ENCODE data around the gene TRDN.
"Not testable (repeated sequence)": the region's sequence is repeated elsewhere in the genome, so short reads cannot be mapped to it uniquely, and the experiment has no call there.

TRDN gene

DNA sequence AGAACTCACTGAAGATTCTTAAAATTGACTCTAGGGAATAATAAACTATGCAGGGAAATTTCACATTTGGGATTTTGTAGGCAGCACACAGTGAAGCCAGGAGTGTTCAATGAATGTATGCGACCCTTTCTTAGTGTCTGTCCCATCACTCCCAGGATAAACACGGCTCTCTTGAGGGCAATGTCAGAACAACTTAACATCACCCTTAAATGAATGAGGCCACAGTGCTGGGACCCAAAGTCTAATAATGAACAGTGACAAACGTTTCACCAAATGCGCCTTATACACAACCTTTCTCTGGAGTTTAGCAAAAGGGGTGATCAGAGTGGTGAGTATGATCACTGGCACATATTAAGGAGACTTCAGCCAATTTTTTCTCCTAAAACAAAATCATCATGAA lies 403.4 kb downstream of the TRDN start:
- no peak for DNase-seq

DNA sequence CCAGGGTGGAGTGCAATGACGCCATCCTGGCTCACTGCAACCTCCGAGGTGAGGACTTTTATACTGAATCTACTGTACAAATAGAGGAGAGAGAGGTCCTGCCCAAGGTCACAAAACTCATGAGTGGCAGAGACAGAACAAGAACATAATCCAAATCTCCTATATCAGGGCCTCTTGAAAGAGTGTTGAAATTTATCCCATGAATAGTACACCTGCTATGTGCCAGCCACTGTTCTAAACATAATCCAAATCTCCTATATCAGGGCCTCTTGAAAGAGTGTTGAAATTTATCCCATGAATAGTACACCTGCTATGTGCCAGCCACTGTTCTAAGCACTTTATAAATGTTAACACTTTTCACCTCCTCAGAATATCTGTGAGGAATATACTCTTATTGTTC lies 409.0 kb downstream of the TRDN start:
- not testable (repeated sequence) for DNase-seq

DNA sequence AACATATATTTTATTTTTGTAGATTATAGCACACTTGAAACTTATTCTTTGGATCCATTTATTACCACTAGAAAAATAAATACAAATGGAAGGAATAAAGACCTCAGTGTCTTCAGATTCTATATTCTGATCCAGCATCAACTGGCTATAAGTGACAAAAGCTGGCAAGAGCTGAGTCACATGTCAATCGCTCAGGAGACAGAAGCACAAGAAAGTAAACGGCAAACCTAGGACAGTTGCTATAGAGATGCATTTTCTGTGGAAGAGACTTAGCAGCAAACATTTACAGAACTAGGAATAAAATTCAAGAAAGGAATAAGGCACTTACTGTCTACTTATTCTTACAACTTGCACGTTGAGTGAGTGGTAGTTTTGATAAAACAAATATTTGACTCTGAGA lies 410.4 kb downstream of the TRDN start:
- no peak for DNase-seq

DNA sequence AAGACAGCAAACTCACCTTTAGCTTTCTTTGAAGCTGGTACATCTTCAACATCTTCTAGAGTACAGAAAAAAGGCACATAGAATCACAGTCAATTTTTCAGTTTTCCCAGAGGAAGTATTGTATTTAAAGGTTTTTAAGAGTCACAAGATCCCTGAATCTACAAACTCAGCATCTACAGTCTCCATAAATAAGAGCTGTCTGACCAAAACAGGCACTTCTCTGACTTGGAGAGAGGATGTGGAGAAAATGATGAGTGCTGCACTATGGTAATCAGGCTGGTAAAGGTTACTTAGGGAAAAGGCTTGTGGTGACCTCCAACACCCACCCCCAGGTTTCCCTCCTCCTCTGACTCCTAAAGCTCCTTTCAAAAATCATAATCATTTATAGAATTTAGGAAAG lies 412.7 kb downstream of the TRDN start:
- DNase-seq: no peak

DNA sequence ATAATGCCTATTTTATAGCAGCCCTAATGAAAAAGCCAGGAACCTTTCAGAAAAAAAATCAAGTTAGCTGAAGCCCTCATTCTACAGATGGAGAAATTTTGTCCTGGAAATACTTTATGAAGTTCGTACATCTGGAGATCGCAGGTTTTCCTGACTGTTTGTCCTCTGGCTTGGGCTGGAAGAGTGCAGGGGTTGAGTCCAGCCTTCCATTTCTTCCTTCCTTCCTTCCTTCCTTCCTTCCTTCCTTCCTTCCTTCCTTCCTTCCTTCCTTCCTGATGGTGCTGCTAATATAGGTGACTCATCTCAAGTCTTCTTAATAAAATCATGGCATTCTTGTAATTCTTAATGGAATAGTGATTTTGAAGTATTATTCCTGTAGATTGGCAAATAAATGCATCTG lies 413.3 kb downstream of the TRDN start:
- DNase-seq: no peak

DNA sequence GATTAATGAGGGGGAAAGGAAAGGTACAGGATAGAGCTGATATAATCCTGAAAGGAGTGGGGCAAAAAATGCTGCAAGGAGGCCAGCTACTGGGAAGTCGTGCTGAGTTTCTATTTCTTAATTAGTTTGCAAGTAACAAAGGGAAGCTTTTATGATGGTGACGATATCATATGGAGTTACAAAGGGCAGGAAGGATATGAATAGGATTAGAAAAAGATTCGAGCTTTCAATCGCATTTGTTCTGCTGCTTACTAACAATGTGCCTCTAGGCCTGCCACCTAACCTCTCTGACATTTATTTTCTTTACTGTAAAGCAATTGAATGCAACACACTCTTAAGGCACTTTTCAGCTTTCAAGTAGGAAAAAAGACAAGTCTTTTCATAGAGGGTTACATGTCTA lies 421.5 kb downstream of the TRDN start:
- no peak for DNase-seq

DNA sequence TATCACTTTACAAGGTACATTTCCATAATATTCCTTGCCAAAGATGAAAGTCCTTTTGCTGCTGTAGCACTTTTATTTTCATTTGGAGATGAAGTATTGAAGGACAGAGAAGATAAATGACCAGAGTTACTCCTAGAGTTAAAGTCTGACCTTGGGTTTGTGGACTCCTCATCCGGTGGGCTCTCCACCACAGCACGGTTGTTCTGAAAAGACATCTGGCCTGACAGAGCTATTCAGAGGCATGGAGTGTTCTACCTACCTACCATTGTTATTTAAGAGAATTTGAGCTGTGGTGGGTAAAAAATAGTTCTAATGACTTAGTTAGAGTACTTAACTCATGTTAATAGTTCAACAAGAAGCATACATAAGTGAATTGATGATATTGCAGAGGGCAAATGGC lies 422.3 kb downstream of the TRDN start:
- no peak for DNase-seq

DNA sequence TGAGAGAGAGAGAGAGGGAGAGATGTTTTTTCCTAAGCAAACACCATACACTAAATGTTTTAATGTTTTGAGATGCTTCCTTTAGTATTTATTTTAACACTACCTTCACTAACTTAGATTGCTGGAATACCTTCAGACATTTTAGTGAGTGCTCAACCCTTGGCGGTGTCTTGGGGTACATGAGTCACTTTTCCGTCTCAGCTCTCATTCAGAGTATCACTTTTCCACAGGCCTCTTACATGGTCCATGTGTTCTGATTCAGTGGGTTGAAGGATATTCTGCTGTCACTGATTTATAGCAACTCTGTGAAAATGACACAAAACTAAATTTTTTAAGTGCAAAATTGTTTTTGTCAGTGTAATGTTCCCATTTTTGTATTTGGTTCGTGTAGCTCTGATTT lies 422.8 kb downstream of the TRDN start:
- DNase-seq: no peak

DNA sequence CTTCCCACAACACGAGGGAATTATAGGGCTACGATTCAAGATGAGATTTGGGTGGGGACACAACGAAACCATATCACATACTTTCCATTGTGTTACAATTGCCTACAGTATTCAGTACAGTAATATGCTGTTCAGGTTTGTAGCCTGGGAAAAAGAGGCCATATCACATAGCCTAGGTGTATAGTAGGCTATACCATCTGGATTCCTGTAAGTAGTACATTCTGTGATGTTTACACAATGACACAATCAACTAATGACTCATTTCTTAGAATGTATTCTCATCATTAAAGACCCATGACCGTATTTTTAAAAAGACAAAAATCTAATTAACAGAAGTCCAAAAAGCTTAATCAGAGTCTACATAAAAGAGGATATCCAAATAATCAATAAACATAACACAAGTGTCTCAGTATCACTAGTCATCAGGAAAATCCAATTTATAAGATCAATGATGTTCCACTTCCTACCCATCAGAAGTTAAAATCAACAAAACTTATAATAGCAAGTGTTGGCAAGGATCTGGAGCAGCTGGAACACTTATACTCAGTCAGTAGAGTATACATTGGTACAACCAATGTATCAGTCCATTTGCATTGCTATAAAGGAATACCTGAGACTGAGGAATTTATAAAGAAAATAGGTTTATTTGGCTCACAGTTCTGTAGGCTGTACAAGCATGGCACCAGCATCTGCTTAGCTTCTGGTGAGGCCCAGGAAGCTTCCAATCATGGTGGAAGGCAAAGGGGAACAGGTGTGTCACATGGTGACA lies 424.8 kb downstream of the TRDN start:
- no peak for DNase-seq

DNA sequence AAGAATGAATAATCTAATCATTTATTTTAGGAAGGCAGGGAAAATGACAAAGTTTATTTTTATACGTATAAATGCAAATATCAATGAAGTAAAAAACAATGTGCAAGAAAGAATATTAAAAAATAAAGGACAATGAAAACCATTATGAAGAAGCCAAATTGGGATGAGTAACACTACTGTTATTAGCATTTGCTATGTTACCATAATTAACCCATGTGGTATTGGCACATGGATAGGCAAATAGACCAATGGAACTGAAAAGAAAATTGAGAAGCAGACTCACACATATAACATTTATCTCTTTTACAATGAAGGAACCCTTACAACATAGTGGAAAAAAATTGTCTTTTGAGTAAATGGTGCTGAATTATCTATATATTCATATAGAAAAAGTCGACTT lies 426.1 kb downstream of the TRDN start:
- no peak for DNase-seq

DNA sequence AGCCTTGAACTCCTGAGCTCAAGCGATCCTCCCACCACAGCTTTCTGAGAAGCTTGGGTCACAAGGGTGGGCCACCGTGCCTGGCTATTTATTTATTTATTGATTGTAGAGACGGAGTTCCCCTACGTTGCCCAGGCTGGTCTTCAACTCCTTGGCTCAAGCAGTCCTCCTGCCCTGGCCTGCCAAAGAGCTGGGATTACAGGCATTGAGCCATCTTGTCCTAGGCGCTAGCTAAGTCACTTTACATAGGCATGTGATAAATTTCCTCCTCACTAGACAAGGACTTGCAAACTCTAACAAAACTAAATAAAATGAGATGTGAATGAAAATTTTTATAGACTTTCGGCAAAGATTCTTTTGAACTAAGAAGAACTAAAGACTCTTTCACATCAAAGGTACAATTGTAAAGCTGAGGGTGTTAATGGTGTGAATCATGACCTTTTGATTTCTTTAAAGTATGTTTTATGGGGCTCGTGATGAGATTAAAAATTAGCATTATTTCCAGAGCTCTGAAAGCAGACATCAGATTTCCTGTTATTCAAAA lies 428.7 kb downstream of the TRDN start:
- DNase-seq: no peak

DNA sequence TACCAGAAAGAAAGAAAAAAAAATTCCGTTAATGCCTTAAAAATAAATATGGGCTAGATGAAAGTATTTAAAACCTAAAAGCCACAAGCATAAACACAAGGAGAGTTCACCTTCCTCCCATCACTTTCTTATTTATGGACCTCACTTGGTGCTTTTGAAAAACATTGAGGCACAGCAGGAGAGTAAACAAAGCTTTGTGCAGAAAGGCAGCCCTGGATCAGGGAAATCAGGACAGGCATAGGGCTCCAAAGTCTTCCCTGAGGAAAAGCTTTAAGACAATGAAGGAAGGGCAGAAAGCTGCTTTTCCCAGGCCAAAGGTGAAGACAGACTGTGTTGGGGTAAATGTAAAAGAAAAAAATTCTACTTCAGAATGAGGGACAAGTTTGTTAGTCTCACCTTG lies 432.8 kb downstream of the TRDN start:
- DNase-seq: no peak

DNA sequence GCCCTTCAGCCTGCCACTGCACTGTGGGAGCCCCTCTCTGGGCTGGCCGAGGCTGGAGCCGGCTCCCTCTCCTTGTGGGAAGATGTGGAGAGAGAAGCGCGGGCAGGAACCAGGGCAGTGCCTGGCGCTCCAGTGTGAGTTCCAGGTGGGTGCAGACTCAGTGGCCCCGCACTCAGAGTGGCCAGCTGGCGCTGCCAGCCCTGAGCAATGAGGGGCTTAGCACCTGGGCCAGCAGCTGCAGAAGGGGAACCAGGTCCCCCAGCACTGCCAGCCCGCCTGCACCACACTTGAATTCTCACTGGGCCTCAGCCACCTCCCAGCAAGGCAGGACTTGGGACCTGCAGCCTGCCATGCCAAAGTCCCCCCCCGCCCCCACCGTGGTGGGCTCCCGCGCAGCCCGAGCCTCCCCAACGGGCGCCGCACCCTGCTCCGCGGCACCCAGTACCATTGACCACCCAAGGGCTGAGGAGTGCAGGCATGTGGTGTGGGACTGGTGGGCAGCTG lies 434.8 kb downstream of the TRDN start:
- no peak for DNase-seq

DNA sequence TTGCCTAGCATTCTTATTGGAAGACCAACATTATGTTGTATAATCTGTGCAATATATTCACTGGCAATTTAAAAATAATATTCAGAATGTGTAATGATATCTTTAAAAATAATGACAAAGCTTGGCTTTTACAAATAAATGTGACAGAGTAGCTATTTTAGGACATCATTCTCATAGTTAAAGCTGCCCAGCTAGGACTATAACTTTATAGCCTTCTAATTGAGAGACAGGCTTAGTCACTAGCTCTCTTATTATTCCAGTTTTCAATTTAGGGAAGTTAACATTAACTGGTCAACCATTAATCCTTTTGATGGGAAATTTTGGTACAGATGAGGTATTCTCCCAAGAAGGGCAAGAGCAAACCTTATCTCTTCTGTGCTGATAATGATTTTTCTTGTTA lies 443.5 kb downstream of the TRDN start:
- no peak for DNase-seq

DNA sequence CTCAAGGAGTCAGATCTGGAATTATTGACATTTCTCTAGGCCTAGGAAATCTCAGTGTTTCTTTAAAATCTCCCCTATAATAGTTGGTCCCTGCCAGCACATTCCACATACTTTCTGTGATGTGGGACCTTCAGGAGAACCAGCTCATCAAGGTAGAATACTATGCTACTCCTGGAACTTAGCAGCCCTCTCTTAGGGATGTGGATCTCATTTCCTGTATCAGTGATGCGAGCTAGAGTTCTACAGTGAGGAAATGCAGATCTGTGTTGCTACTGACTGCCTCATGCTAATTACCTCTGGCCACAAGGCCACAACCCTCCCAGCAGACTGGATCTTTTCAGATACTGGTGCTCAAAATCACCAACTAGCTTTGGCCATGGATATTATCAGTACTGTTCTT lies 446.9 kb downstream of the TRDN start:
- no peak for DNase-seq

DNA sequence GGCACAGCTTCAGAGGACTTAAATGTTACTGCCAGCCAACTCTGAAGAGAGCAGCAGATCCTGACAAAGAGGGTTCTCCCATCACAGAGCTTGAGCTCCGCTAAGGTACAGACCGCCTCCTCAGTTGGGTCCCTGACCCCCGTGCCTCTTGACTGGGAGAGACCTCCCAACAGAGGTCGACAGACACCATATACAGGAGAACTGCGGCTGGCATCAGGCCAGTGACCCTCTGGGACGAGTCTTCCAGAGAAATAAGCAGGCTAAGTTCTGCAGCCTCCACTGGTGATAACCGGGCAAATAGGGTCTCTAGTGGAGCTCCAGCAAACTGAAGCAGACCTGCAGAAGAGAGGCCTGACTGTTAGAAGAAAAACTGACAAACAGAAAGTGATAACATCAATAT lies 453.8 kb downstream of the TRDN start:
- DNase-seq: no peak

DNA sequence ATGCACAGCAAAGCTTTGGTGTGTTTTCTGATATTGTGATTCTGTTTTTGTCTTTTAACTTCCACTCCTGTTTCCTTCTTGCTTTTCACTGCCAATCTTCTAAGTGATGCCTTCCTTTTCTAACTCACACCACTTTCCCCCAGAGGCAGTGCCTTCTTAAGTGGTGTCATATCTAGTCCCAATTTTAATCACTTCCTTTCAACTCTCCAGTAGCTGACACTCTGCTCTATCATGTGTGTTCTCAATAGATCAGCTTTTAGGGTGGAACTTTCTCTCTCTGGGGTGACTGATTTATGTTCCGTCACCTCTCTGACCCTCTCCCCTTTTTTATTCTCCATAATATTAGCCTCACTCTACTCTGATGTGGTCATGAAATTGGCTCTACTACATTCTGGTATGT lies 460.0 kb downstream of the TRDN start:
- DNase-seq: no peak

DNA sequence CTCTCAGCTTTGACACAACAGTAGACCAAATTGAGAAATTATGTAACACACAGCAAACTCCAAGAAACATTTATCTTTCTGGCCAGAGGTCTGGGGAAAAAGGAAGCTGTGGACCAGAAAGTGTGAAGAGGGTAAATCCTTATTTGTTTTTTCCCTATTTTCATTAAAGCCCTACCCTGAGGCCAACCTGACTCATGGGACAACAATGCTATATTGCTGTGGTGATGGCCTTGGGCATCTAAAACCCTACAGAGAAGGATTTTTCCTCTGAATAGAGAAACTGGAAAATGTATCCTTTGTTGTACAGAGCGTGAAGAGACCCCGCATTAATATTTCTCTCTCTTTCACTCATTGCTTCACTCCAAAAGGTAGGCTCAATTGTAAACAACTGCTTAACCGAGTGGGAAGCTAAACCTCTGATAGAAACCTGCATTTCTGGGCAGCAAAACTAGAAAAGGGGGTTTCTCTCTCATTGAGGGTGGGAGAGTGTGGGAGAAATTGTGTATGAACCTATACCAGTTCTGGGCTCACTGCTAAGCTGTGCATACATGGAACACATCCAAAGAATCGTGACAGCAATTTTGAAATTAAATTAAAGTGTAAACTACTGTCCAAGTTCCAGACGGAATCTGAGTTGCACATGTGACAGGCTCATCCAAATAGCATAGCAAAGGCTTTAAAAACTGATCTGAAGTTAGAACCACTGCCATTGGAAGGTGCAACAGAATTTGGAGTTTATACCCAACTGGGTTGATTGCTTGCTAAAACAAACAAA lies 465.2 kb downstream of the TRDN start:
- DNase-seq: no peak

DNA sequence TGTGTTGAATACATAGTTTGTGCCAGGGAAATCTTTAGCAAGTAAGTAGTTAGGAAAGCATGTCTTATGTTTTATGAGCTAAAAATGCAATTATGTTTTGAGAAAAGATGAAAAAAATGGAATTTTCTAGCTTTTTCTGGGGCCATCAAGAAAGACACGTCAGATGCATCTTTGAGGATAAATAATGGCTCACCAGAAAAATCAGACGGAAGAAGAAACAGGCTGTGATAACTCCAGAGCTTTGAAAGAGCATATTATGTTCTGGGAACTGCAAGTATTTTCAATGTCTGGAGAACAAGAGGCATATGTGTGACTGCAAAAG lies 467.0 kb downstream of the TRDN start:
- DNase-seq: no peak

DNA sequence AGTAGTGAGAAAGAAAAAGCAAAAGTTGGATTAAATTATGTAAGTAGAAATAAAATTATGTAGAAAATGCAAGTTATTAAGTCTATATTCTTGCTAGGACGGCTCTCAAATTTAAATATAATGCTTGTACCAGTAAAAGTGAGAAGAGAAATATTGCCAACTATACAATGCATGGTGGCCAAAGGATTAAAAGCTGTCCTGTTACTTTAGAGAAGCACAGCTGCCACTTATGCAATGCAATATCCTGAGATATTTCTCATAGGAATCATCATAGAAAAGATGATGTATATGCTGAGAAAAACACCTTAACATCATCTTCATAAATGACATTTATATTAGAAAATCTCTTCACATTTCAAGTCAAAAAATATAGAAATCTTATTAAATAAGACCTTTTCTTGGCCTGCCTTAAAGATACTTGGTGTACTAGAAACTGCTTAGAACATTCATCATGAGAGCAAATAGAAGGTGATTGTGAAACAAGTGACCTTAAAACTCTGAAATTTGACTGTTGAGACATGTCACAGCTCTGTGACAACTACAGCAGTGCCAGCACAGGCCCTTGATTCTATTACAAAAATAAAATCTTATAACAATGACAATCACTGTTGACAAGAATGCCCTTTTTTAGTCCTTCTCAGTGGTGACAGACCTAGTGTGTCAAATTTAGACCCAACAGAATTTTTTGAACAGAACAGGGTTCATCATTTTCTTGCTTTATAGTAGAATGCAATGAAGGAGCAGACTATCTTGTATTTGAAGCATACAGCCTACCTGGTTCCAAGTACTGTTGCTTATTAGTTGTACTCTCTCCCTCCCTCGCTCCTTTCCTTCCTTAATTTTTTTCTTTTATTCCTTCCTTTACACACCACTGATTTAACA lies 467.6 kb downstream of the TRDN start:
- DNase-seq: no peak

DNA sequence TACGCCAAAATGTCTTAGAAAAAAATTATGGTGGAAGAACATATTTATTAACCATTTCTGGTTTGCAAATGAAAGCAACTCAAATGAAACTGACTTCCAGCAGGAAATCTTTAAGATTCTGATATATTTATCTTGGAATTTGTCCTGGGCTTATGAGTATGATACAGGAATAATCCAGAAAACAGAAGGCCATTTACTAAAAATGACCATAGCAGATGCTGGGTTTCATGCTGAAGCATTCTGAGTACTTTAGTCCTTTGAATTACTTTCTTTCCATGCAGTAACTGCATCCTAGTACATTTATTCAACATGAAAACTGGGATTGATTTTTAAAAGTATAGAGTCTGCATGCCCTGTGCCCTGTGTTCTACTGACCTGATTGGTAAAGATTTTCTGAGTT lies 468.3 kb downstream of the TRDN start:
- DNase-seq: no peak

Data from activated CD8-positive, alpha-beta memory T cell treated with anti-CD3 and anti-CD28 coated beads, Interleukin-2, amount 50 U/mL, for 4 hours (primary cell).